Measurements from ENCODE around the gene CCDC12.

Gene CCDC12

GRCh38 chr3:46948830-46949671 lies 27.5 kb downstream of the CCDC12 start:
- ChIA-PET CTCF (interaction anchor here (0.6 kb wide), 1 partner anchor 11 kb away, joined by 5 read pairs; no protein-coding TSS in a partner anchor), POLR2A (interaction anchor here (1.1 to 1.6 kb wide), 2 partner anchors 13 to 27 kb away, joined by 4 to 5 read pairs; partner anchors contain the start of gene CCDC12)
- DNase-seq (ENCODE audit: extremely low spot score): no peak

GRCh38 chr3:46947981-46948791 lies 28.4 kb downstream of the CCDC12 start:
- ChIA-PET CTCF (interaction anchor here (0.6 kb wide), 1 partner anchor 10 kb away, joined by 5 read pairs; no protein-coding TSS in a partner anchor), POLR2A (interaction anchor here (1.1 to 1.6 kb wide), 3 partner anchors 12 to 32 kb away, joined by 3 to 5 read pairs (median 4); partner anchors contain the start of genes CCDC12 and NBEAL2)
- no peak for DNase-seq (ENCODE audit: extremely low spot score)

More at GRCh38 chr3:46948830-46949671, 27.5 kb downstream of the CCDC12 start:
- TF ChIP-seq L3MBTL2 (conservative IDR thresholded peaks at IDR 0.05): no peak
- no peak for TF ChIP-seq ZNF384 (IDR thresholded peaks at IDR 0.05)
- no peak for TF ChIP-seq FOXM1 (IDR thresholded peaks at IDR 0.05; ENCODE audit: borderline replicate concordance)
- no peak for TF ChIP-seq SP1 (IDR thresholded peaks at IDR 0.05)
- no peak for TF ChIP-seq SUZ12 (IDR thresholded peaks at IDR 0.05)
- TF ChIP-seq LEF1 (IDR thresholded peaks at IDR 0.05; ENCODE audit: borderline replicate concordance): no peak

GRCh38 chr3:46947546-46947901 lies 29.0 kb downstream of the CCDC12 start:
- CTCF ChIA-PET: no interaction called here

More at GRCh38 chr3:46947981-46948791, 28.4 kb downstream of the CCDC12 start:
- TF ChIP-seq PKNOX1 (IDR thresholded peaks at IDR 0.05): no peak
- no peak for TF ChIP-seq CTBP1 (IDR thresholded peaks at IDR 0.05; ENCODE audit: borderline replicate concordance)
- no peak for TF ChIP-seq NFRKB (IDR thresholded peaks at IDR 0.05)
- TF ChIP-seq ELF4 (IDR thresholded peaks at IDR 0.05): no peak
- TF ChIP-seq FOXK2 (IDR thresholded peaks at IDR 0.05): no peak

GRCh38 chr3:46946856-46947545 lies 29.5 kb downstream of the CCDC12 start:
- ChIA-PET CTCF (no interaction called here), POLR2A (interaction anchor here (1.4 kb wide), 1 partner anchor 33 kb away, joined by 3 read pairs; the partner anchor contains the start of gene NBEAL2)
- TF ChIP-seq BHLHE40 (IDR thresholded peaks at IDR 0.05; ENCODE audit: borderline replicate concordance) (no peak), HDGF (IDR thresholded peaks at IDR 0.05; ENCODE audit: borderline replicate concordance) (no peak), ELF4 (IDR thresholded peaks at IDR 0.05) (no peak), FOXA1 (IDR thresholded peaks at IDR 0.05) (no peak), TARDBP (IDR thresholded peaks at IDR 0.05) (no peak), FOXK2 (IDR thresholded peaks at IDR 0.05) (no peak), FOXM1 (IDR thresholded peaks at IDR 0.05; ENCODE audit: borderline replicate concordance) (no peak), ZNF384 (IDR thresholded peaks at IDR 0.05) (no peak), ARNT (IDR thresholded peaks at IDR 0.05) (no peak), CTBP1 (IDR thresholded peaks at IDR 0.05; ENCODE audit: borderline replicate concordance) (no peak), NFRKB (IDR thresholded peaks at IDR 0.05) (no peak), LEF1 (IDR thresholded peaks at IDR 0.05; ENCODE audit: borderline replicate concordance) (no peak), SP1 (IDR thresholded peaks at IDR 0.05) (no peak)
- DNase-seq (ENCODE audit: extremely low spot score): no peak

More at GRCh38 chr3:46947546-46947901, 29.0 kb downstream of the CCDC12 start:
- TF ChIP-seq ELF4 (IDR thresholded peaks at IDR 0.05): no peak
- no peak for TF ChIP-seq FOXK2 (IDR thresholded peaks at IDR 0.05)
- no peak for TF ChIP-seq FOXM1 (IDR thresholded peaks at IDR 0.05; ENCODE audit: borderline replicate concordance)
- TF ChIP-seq ZNF384 (IDR thresholded peaks at IDR 0.05): no peak
- TF ChIP-seq BHLHE40 (IDR thresholded peaks at IDR 0.05; ENCODE audit: borderline replicate concordance): no peak
- TF ChIP-seq SUZ12 (IDR thresholded peaks at IDR 0.05): no peak
- no peak for TF ChIP-seq L3MBTL2 (conservative IDR thresholded peaks at IDR 0.05)
- TF ChIP-seq TARDBP (IDR thresholded peaks at IDR 0.05): no peak
- TF ChIP-seq PKNOX1 (IDR thresholded peaks at IDR 0.05): no peak
- no peak for TF ChIP-seq ARNT (IDR thresholded peaks at IDR 0.05)
- TF ChIP-seq CTBP1 (IDR thresholded peaks at IDR 0.05; ENCODE audit: borderline replicate concordance): no peak
- TF ChIP-seq LEF1 (IDR thresholded peaks at IDR 0.05; ENCODE audit: borderline replicate concordance): no peak
- TF ChIP-seq NFRKB (IDR thresholded peaks at IDR 0.05): no peak
- no peak for TF ChIP-seq SP1 (IDR thresholded peaks at IDR 0.05)
- TF ChIP-seq FOXA1 (IDR thresholded peaks at IDR 0.05): no peak
- TF ChIP-seq HDGF (IDR thresholded peaks at IDR 0.05; ENCODE audit: borderline replicate concordance): no peak
- POLR2A ChIA-PET: interaction anchor here (1.4 to 1.6 kb wide), 2 partner anchors 11 to 32 kb away, joined by 3 to 5 read pairs; partner anchors contain the start of gene NBEAL2
- no peak for DNase-seq (ENCODE audit: extremely low spot score)

GRCh38 chr3:46946416-46946815 lies 30.1 kb downstream of the CCDC12 start:
- no peak for DNase-seq (ENCODE audit: extremely low spot score)
- CTCF ChIA-PET: no interaction called here
- POLR2A ChIA-PET: no interaction called here

More at GRCh38 chr3:46946416-46946815, 30.1 kb downstream of the CCDC12 start:
- TF ChIP-seq ELF4 (IDR thresholded peaks at IDR 0.05): no peak
- no peak for TF ChIP-seq BHLHE40 (IDR thresholded peaks at IDR 0.05; ENCODE audit: borderline replicate concordance)
- no peak for TF ChIP-seq LEF1 (IDR thresholded peaks at IDR 0.05; ENCODE audit: borderline replicate concordance)
- no peak for TF ChIP-seq TARDBP (IDR thresholded peaks at IDR 0.05)
- no peak for TF ChIP-seq SUZ12 (IDR thresholded peaks at IDR 0.05)
- TF ChIP-seq FOXA1 (IDR thresholded peaks at IDR 0.05): no peak
